ENCODE results near the gene KIAA1328. TPM values are rescaled to one million over a fixed set of nuclear protein-coding genes. Genes with fewer than 3 reads are reported as not detected.

The KIAA1328 gene
- total RNA-seq, 1 experiment from 2014 or later: 6.2 TPM

DNA sequence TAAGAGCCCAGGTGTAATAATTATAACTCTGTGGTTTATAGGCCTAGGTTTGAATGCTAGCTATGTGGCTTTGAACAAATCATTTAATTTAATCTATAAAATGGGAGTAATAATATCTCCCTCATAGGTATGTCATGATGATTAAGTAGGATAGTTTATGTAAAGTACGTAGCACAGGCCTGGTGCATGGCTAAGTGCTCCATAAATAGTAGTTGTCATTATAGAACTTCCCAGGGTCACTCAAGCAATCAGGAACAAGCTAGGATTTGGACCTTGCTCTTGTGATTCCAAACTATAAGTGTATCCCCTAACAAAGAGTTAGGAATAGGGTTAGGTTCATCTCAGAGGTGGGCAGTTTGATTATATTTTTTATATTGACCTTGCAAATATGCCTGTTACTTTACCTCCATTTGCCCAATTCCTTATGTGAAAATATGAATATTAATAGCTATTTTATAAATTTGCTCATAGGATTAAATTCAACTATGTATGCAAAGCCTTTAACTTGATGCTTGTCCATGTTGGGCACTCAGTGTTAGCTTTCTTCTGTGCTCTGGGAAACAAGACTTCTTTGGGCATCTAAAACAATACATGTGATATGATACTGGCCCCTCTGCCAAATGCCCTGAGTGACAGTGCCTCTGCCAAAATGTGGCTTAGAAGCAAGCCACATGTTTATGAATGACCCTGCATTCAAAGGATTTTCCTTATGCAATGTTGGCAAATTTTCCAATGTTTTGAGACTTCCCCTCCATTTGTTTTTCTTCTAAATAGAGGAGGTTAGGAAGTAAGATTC, 353.6 kb downstream of the KIAA1328 start:
- ChIA-PET CTCF (no interaction called here), POLR2A (no interaction called here)
- Histone ChIP-seq H3K4me1 (ENCODE audit: control insufficient read depth, insufficient read depth, low read length) (no peaks in the 10 kb centered on the region), H3K9me3 (ENCODE audit: control insufficient read depth, insufficient read depth, low read depth, low read length) (no peaks in the 10 kb centered on the region), H3K4me3 (ENCODE audit: low read depth in 2 of 2, low read length in 2 of 2) (no peak overlapping the region), H3K36me3 (ENCODE audit: control insufficient read depth, insufficient read depth, low read length) (no peaks in the 10 kb centered on the region), H3K27ac (ENCODE audit: low read length) (no peak overlapping the region), H3K27me3 (ENCODE audit: control insufficient read depth, insufficient read depth, low read length) (no peaks in the 10 kb centered on the region)
- no peak for DNase-seq (ENCODE audit: low read depth, low spot score)
- TF ChIP-seq, protein P1, sequence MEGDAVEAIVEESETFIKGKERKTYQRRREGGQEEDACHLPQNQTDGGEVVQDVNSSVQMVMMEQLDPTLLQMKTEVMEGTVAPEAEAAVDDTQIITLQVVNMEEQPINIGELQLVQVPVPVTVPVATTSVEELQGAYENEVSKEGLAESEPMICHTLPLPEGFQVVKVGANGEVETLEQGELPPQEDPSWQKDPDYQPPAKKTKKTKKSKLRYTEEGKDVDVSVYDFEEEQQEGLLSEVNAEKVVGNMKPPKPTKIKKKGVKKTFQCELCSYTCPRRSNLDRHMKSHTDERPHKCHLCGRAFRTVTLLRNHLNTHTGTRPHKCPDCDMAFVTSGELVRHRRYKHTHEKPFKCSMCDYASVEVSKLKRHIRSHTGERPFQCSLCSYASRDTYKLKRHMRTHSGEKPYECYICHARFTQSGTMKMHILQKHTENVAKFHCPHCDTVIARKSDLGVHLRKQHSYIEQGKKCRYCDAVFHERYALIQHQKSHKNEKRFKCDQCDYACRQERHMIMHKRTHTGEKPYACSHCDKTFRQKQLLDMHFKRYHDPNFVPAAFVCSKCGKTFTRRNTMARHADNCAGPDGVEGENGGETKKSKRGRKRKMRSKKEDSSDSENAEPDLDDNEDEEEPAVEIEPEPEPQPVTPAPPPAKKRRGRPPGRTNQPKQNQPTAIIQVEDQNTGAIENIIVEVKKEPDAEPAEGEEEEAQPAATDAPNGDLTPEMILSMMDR (IDR thresholded peaks at IDR 0.05): no peak
- TF ChIP-seq SIN3A (IDR thresholded peaks at IDR 0.05; ENCODE audit: borderline replicate concordance, insufficient read depth, low read depth, low read length) (no peak), TCF7L2 (IDR thresholded peaks at IDR 0.05; ENCODE audit: low read depth, low read length) (no peak), POLR2AphosphoS5 (IDR thresholded peaks at IDR 0.05; ENCODE audit: low read depth, low read length) (no peak)
- TF ChIP-seq, protein P2, sequence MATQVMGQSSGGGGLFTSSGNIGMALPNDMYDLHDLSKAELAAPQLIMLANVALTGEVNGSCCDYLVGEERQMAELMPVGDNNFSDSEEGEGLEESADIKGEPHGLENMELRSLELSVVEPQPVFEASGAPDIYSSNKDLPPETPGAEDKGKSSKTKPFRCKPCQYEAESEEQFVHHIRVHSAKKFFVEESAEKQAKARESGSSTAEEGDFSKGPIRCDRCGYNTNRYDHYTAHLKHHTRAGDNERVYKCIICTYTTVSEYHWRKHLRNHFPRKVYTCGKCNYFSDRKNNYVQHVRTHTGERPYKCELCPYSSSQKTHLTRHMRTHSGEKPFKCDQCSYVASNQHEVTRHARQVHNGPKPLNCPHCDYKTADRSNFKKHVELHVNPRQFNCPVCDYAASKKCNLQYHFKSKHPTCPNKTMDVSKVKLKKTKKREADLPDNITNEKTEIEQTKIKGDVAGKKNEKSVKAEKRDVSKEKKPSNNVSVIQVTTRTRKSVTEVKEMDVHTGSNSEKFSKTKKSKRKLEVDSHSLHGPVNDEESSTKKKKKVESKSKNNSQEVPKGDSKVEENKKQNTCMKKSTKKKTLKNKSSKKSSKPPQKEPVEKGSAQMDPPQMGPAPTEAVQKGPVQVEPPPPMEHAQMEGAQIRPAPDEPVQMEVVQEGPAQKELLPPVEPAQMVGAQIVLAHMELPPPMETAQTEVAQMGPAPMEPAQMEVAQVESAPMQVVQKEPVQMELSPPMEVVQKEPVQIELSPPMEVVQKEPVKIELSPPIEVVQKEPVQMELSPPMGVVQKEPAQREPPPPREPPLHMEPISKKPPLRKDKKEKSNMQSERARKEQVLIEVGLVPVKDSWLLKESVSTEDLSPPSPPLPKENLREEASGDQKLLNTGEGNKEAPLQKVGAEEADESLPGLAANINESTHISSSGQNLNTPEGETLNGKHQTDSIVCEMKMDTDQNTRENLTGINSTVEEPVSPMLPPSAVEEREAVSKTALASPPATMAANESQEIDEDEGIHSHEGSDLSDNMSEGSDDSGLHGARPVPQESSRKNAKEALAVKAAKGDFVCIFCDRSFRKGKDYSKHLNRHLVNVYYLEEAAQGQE (IDR thresholded peaks at IDR 0.05; ENCODE audit: insufficient read depth in 1 of 2, low read depth in 2 of 2, low read length in 1 of 2): no peak
- intact Hi-C loops (cut with micrococcal nuclease; ENCODE audit: unreplicated experiment): no loop called here
- in situ Hi-C loops (cut with HindIII; ENCODE audit: low pct_unique_long_range_greater_than_20kb, low sequenced_read_pairs): no loop called here
- ATAC-seq: no peak
- no TSS peak for BruUV-seq (replicated peaks)

DNA sequence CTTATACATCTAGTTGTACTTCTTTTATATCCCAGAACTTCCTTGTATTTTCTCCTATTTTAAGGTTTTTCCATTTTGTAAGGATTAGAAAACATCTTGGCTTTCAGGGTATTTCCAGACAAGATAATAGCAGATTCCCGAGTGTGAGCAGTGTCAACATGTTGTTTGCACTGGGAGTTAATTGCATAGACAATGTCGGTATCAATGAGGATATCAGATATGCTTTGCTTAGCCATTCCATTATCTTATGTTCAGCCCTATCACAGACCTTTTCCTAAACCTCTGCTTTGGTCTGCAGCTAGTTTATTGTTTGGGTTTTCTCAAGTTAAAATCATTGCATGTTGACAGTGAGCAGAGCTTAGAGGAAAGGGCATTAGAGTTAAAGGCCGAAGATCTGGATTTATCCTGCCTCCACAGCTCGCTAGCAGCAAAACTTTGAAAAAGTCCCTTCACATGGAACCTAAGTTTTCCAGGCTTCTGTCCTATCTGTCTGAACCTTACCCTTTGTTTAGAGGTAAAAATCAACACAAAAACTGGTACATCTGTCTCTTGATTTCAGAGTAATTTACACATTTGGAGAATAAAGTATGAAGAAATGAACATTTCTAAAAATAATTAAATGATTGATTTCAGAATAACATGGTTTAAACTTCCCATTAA, 355.4 kb downstream of the KIAA1328 start:
- no peak for DNase-seq (ENCODE audit: low read depth, low spot score)
- POLR2A ChIA-PET: no interaction called here
- no peaks in the 10 kb centered on the region for H3K4me1 ChIP-seq (ENCODE audit: control insufficient read depth, insufficient read depth, low read length)
- no peaks in the 10 kb centered on the region for H3K27me3 ChIP-seq (ENCODE audit: control insufficient read depth, insufficient read depth, low read length)
- no TSS peak for BruUV-seq (replicated peaks)
- TF ChIP-seq SIN3A (IDR thresholded peaks at IDR 0.05; ENCODE audit: borderline replicate concordance, insufficient read depth, low read depth, low read length): no peak
- TF ChIP-seq TCF7L2 (IDR thresholded peaks at IDR 0.05; ENCODE audit: low read depth, low read length): no peak
- TF ChIP-seq, protein P2 (IDR thresholded peaks at IDR 0.05; ENCODE audit: insufficient read depth in 1 of 2, low read depth in 2 of 2, low read length in 1 of 2): no peak
- TF ChIP-seq, protein P1 (IDR thresholded peaks at IDR 0.05): no peak
- no peak for TF ChIP-seq POLR2AphosphoS5 (IDR thresholded peaks at IDR 0.05; ENCODE audit: low read depth, low read length)
- in situ Hi-C loops (cut with HindIII; ENCODE audit: low pct_unique_long_range_greater_than_20kb, low sequenced_read_pairs) (no loop called here), intact Hi-C loops (cut with micrococcal nuclease; ENCODE audit: unreplicated experiment) (no loop called here)
- no peaks in the 10 kb centered on the region for H3K9me3 ChIP-seq (ENCODE audit: control insufficient read depth, insufficient read depth, low read depth, low read length)
- H3K36me3 ChIP-seq (ENCODE audit: control insufficient read depth, insufficient read depth, low read length): no peaks in the 10 kb centered on the region
- ATAC-seq: no peak
- no peak overlapping the region for H3K27ac ChIP-seq (ENCODE audit: low read length)
- no peak overlapping the region for H3K4me3 ChIP-seq (ENCODE audit: low read depth in 2 of 2, low read length in 2 of 2)
- CTCF ChIA-PET: no interaction called here
